HG03097 (cell line): ENCODE data around the gene HPS5.
A peak's percentile ranks its signal among the peaks of the same experiment; 100 is the strongest.
"Not testable (repeated sequence)": the region's sequence is repeated elsewhere in the genome, so short reads cannot be mapped to it uniquely, and the experiment has no call there.

Experiments
- ATAC-seq: cut with Tn5 transposase; IDR thresholded peaks from one replicate; pipeline ENCODE4 v1.9.1; 2021; ENCODE audit not compliant: unreplicated experiment, low FRiP score

HPS5 gene

GRCh38 chr11:18282626-18283025 is 39.3 kb downstream of the HPS5 start:
- ATAC-seq = no peak

- ATAC-seq = peak; percentile 77
These were observed 41.4 kb downstream of the HPS5 start for GRCh38 chr11:18280438-18281045.

- no peak for ATAC-seq
These were observed 44.2 kb downstream of the HPS5 start for GRCh38 chr11:18277565-18278271.

- ATAC-seq = no peak
These were observed 50.7 kb downstream of the HPS5 start for GRCh38 chr11:18271206-18271605.

GRCh38 chr11:18270102-18270501 is 51.8 kb downstream of the HPS5 start:
- no peak for ATAC-seq

DNA sequence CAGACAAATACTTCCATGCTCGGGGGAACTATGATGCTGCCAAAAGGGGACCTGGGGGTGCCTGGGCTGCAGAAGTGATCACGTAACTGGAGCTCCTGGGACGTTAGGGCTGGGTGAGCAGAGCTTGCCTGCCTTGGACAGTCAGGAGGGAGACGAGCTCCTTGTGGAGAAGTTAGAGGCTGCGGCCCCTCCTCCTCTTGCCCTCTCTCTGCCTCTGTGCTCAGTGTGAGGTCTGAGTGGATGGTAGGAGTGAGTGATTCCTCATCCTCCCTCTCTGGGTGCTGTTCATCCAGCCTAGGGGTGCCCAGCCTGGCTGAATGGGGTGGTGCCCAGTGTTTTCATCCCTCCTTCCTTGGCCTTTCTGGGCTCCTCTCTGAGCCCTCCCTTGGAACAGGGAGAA is 52.7 kb downstream of the HPS5 start:
- not testable (repeated sequence) for ATAC-seq

GRCh38 chr11:18267335-18268133 is 54.4 kb downstream of the HPS5 start:
- peak; percentile 52 for ATAC-seq

- no peak for ATAC-seq
These were observed 56.0 kb downstream of the HPS5 start, which contains the start of gene SAA1 for GRCh38 chr11:18265949-18266348. TSS of gene SAA1 (plus strand) at chr11:18266264. CDS start at chr11:18266888, 624 bp downstream.

DNA sequence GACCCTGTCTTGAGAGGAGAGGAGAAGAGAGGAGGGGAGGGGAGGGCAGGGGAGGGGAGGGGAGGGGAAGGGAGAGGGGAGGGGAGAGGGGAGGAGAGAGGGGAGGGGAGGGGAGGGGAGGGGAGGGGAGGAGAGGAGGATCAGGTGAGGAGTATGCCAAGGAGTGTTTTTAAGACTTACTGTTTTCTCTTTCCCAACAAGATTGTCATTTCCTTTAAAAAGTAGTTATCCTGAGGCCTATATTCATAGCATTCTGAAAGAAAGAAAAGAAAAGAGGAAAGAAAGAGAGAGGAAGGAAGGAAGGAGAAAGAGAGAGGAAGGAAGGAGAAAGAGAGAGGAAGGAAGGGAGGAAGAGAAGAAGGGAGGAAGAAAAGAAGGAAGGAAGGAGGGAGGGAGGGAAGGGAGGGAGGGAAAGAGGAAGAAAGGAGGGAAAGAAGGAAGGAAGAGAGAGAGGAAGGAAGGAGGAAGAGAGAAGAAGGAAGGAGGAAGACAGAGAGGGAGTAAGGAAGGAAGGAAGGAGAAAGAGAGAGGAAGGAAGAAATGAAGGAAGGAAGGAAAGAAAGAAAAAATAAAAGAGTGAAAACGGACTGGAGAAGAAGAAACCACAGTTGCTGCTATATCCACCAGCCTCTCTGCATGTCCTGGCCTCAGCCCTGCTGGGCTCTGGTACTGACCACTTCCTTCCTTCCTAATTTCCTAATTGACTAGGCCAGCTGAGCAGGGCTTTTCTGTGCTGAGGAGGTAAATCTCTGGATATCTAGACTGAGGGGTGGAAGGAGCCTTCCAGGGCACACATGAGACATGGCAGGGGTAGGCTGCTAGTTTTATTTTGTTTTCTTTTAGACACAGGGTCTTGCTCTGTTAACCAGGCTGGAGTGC is 57.0 kb downstream of the HPS5 start:
- no peak for ATAC-seq

GRCh38 chr11:18264035-18264434 is 57.9 kb downstream of the HPS5 start:
- no peak for ATAC-seq

DNA sequence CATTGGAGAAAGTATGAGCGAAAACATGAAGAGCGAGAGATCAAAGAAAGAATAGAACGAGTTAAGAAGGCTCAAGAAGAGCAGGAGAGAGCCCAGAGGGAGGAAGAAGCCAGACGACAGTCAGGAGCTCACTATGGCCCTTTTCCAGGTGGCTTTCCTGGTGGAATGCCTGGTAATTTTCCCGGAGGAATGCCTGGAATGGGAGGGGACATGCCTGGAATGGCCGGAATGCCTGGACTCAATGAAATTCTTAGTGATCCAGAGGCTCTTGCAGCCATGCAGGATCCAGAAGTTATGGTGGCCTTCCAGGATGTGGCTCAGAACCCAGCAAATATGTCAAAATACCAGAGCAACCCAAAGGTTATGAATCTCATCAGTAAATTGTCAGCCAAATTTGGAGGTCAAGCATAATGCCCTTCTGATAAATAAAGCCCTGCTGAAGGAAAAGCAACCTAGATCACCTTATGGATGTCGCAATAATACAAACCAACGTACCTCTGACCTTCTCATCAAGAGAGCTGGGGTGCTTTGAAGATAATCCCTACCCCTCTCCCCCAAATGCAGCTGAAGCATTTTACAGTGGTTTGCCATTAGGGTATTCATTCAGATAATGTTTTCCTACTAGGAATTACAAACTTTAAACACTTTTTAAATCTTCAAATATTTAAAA is 59.1 kb downstream of the HPS5 start:
- ATAC-seq = not testable (repeated sequence)

DNA sequence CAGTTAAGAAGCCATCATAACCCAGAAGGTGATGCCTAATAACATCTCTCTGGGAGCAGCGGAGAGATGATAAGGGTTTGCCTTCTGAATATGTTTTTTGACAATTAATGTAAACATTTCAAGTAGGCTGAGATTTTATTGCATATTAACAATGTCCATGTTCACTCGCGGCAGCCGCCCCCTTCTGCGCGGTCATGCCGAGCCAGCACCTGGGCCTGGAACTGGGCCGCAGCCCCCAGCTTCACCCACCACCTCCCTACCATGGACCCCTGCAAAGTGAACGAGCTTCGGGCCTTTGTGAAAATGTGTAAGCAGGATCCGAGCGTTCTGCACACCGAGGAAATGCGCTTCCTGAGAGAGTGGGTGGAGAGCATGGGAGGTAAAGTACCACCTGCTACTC is 60.2 kb downstream of the HPS5 start:
- no peak for ATAC-seq

DNA sequence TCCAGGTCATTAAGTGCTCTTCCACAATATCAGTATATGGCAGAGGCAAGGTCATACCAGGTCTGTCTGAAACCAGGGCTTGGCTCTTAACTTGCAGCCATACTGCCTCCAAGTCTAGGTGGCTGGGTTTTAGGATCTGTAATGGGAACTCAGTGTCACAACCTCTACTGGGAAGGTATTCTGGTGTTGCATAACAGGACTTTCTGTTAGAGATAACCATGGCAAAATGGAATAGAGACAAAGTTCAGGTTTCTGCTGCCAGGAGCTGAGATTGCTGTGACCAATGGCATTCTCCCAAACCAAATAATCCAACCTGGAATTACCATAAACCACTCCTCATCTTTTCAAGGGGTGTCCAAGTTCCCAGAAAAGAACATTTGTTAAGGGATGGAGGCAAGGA is 62.7 kb downstream of the HPS5 start:
- ATAC-seq = no peak

- ATAC-seq = no peak
These were observed 67.1 kb downstream of the HPS5 start for GRCh38 chr11:18254781-18255361.

GRCh38 chr11:18253778-18254338 is 68.1 kb downstream of the HPS5 start:
- no peak for ATAC-seq

DNA sequence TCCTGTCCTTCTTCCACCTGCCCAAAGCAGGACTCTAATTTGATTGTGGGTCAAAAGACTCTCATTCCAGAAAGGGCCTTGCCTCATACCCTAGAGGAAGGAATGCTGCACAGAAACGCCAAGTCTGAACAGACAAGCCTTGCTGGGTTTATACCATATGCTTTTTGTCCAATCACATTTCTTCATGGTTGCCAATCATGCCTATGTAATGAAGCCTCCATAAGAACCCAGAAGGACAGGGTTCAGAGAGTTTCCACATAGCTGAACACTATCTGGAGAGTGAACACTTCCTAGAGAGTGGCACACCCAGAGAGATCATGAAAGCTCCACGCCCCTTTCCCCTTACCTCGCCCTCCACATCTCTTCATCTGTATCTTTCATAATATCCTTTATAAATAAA is 68.7 kb downstream of the HPS5 start:
- no peak for ATAC-seq

DNA sequence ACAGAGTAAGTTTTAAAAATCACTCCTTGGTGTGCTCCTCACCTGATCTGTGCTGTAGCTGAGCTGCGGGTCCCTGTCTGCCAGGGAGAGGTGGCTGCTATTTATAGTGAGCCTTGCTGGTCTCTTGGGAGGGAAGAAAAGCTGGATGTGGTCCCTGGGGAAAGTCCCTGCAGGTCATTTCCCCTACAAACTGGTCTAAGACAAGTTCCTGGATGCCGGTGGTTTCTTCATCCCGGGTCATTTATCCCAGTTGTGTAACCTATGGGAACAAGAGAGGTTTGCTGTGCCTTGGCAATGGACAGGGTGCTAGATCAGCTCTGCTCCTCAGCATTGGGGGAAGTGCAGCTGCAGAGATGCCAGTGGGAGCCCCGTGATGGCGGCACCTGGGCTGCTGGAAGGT is 73.4 kb downstream of the HPS5 start, which contains the start of gene SAA2:
Gene SAA2, minus strand, starts transcription at position 108 of the 400 bp plus-strand sequence. CDS start 657 bp downstream, outside the sequence.
- no peak for ATAC-seq

DNA sequence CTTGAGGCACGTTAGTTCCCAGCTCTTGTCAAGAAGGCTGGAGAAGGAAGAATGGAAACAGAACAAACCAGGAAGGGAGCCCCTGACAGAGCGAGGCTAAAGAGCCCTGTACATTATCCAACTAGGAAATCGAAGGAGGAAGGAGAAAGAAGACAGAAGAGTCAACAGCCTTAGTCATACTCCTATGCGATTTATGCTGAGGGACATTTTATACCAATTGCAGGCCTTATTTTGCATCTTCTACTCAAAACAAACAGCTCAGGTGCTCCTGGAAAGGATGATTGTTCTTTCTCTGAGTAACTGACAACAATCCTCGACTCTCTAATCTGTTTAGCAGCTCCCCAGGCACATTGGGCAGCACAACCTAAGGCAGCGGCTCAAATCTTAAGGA is 74.8 kb downstream of the HPS5 start:
- ATAC-seq = peak; percentile 3
